ENCODE results near the gene BOK.

The BOK gene

DNA sequence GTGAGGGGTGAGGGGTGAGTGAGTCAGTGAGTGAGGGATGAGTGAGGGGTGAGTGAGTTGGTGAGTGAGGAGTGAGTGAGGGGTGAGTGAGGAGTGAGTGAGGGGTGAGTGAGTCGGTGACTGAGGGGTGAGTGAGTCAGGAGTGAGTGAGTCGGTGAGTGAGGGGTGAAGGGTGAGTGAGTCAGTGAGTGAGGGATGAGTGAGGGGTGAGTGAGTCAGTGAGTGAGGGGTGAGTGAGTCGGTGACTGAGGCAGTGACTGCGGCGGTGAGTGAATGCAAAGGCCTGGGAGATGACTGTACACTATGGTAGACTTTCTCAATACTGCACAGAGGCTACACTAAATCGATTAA lies 61.8 kb downstream of the BOK start:
- DNase-seq (ENCODE audit: low read depth, low spot score), result no peak

All from brain pericyte (primary cell).